CD4-positive, alpha-beta memory T cell (primary cell): ENCODE data around the gene C3AR1. TPM values are rescaled to one million over a fixed set of nuclear protein-coding genes. Genes with fewer than 3 reads are reported as not detected.
"Not testable (repeated sequence)": the region's sequence is repeated elsewhere in the genome, so short reads cannot be mapped to it uniquely, and the experiment has no call there.

ENCODE experiments used
- CTCF ChIA-PET: fragments of 350-600 bp; sonication (Branson Sonifier 250); formaldehyde crosslinking; loops from one replicate; lab custom pipeline; 2021; ENCODE audit warnings: inconsistent platforms; ENCODE audit not compliant: partially characterized antibody; lab: Charles Lee
- POLR2A ChIA-PET: fragments of 350-600 bp; sonication (Branson Sonifier 250); formaldehyde crosslinking; loops from one replicate; lab custom pipeline; 2021; ENCODE audit not compliant: partially characterized antibody; lab: Charles Lee
- DNase-seq, 5 donors: peaks; one replicate each; pipeline versions ENCODE4 v3.0.0 to v3.0.0-alpha.2; 2020 to 2022; ENCODE audit warnings: mixed read lengths in 1 of 5
- H3K27ac ChIP-seq: one replicate; pipeline ENCODE4 v1.7.0; 2013; ENCODE audit warnings: low read depth, low read length
- H3K27me3 ChIP-seq: 2 replicates; pipeline ENCODE4 v1.7.0; 2013; ENCODE audit warnings: mild to moderate bottlenecking, low read length, moderate library complexity; ENCODE audit not compliant: insufficient read depth
- H3K36me3 ChIP-seq: 2 replicates; pipeline ENCODE4 v1.7.0; 2013; ENCODE audit warnings: mild to moderate bottlenecking, low read length, moderate library complexity; ENCODE audit not compliant: insufficient read depth
- H3K4me1 ChIP-seq: 2 replicates; pipeline ENCODE4 v1.7.0; 2013; ENCODE audit warnings: mild to moderate bottlenecking, low read length, moderate library complexity; ENCODE audit not compliant: insufficient read depth
- H3K4me3 ChIP-seq, 2 donors: one replicate each; pipeline ENCODE4 v1.7.0; 2013; ENCODE audit warnings: low read length in 2 of 2, mild to moderate bottlenecking in 1 of 2
- H3K9me3 ChIP-seq, 2 donors: one replicate each; pipeline ENCODE4 v1.7.0; 2013; ENCODE audit warnings: low read length in 2 of 2, control low read depth in 1 of 2; ENCODE audit not compliant: control insufficient read depth in 1 of 2
- H3K27ac Mint-ChIP-seq, 7 donors: one replicate each; pipeline ENCODE4 v1.8.0; 2020 to 2021; ENCODE audit warnings: mixed read lengths in 7 of 7, mild to moderate bottlenecking in 6 of 7, inconsistent platforms in 3 of 7, moderate library complexity in 3 of 7
- H3K27me3 Mint-ChIP-seq, 2 donors: one replicate each; pipeline ENCODE4 v1.8.0; 2020 to 2021; ENCODE audit warnings: mixed read lengths in 2 of 2
- H3K36me3 Mint-ChIP-seq, 2 donors: one replicate each; pipeline ENCODE4 v1.8.0; 2020 to 2021; ENCODE audit warnings: mixed read lengths in 2 of 2, inconsistent platforms in 1 of 2, mild to moderate bottlenecking in 1 of 2
- H3K4me1 Mint-ChIP-seq, 4 donors: one replicate each; pipeline ENCODE4 v1.8.0; 2020 to 2021; ENCODE audit warnings: mixed read lengths in 4 of 4, mild to moderate bottlenecking in 1 of 4
- H3K4me3 Mint-ChIP-seq, 8 donors: one replicate each; pipeline ENCODE4 v1.8.0; 2020 to 2021; ENCODE audit warnings: mixed read lengths in 8 of 8, mild to moderate bottlenecking in 7 of 8, moderate library complexity in 6 of 8, inconsistent platforms in 3 of 8
- H3K9me3 Mint-ChIP-seq, 8 donors: one replicate each; pipeline ENCODE4 v1.8.0; 2020 to 2021; ENCODE audit warnings: mixed read lengths in 8 of 8, mild to moderate bottlenecking in 5 of 8, inconsistent platforms in 3 of 8, moderate library complexity in 1 of 8
- intact Hi-C: fragments of 100-400 bp; cut with micrococcal nuclease; formaldehyde crosslinking; loops from one replicate; pipeline ENCODE4 v1.15.1; 2023
- polyA plus RNA-seq, 2 donors: library from polyadenylated mRNA; unstranded; fragments of 300-500 nt; fragmentation: Illumina TruSeq; gene quantifications; one replicate each; pipeline ENCODE4 v1.2.3, GENCODE V29; 2021
- total RNA-seq, 2 experiments: library from RNA; stranded (reverse); gene quantifications; one replicate each; pipeline ENCODE4 v1.2.3, GENCODE V29; 2021

C3AR1 gene
- total and polyA plus RNA-seq, 4 experiments from 2014 or later, result 4.6 to 10.6 (median 7.3) TPM

- POLR2A ChIA-PET, result interaction anchor here (0.8 to 5.3 kb wide), 8 partner anchors 7 to 101 kb away, joined by 3 to 29 read pairs (median 12); partner anchors contain the start of genes C3AR1 and SLC2A3
These were observed 31.4 kb downstream of the C3AR1 start for GRCh38 chr12:8034802-8035201.

GRCh38 chr12:8033153-8034044, 32.8 kb downstream of the C3AR1 start:
- intact Hi-C loops, result loop anchor here (1.0 to 2.0 kb wide), 2 partner anchors 7 to 33 kb away; partner anchors contain the start of gene C3AR1
- ChIA-PET CTCF (interaction anchor here (0.9 to 8.5 kb wide), 8 partner anchors 12 to 174 kb away, joined by 3 to 85 read pairs (median 4); partner anchors contain the start of gene NECAP1), POLR2A (interaction anchor here (0.9 to 5.3 kb wide), 11 partner anchors 8 to 99 kb away, joined by 3 to 29 read pairs (median 6); partner anchors contain the start of genes C3AR1 and SLC2A3)
- no peaks in the 10 kb centered on the region for H3K27me3 Mint-ChIP-seq
- Histone ChIP-seq H3K9me3 (no peaks in the 10 kb centered on the region), H3K4me1 (peaks cover 61% of the 10 kb centered on the region), H3K36me3 (no peaks in the 10 kb centered on the region), H3K27me3 (no peaks in the 10 kb centered on the region), H3K27ac (peak overlapping the region; percentile 97), H3K4me3 (peak overlapping the region; percentile 87 to 95)
- peak; percentile 31 to 81 (median 36) for DNase-seq
- H3K27ac Mint-ChIP-seq, result peak overlapping the region; percentile 92 to 97 (median 96)
- H3K4me1 Mint-ChIP-seq, result peaks cover 47 to 61% (median 56%) of the 10 kb centered on the region in 4 donors
- peak overlapping the region; percentile 82 to 94 (median 90) for H3K4me3 Mint-ChIP-seq
- no peaks in the 10 kb centered on the region for H3K9me3 Mint-ChIP-seq
- peaks cover 0 to 16% of the 10 kb centered on the region in 2 donors for H3K36me3 Mint-ChIP-seq

More at GRCh38 chr12:8034802-8035201, 31.4 kb downstream of the C3AR1 start:
- H3K36me3 Mint-ChIP-seq, result peaks cover 0 to 19% of the 10 kb centered on the region in 2 donors
- intact Hi-C loops, result loop anchor here (1.0 kb wide), 1 partner anchor 9 kb away; no protein-coding TSS in a partner anchor
- peaks cover 54 to 74% (median 68%) of the 10 kb centered on the region in 4 donors for H3K4me1 Mint-ChIP-seq
- no peaks in the 10 kb centered on the region for H3K27me3 Mint-ChIP-seq
- Histone ChIP-seq H3K27ac (peak overlapping the region; percentile 97), H3K9me3 (no peaks in the 10 kb centered on the region), H3K4me3 (peak overlapping the region in 1 of 2 donors; percentile 87), H3K36me3 (peaks cover 3% of the 10 kb centered on the region), H3K4me1 (peaks cover 73% of the 10 kb centered on the region), H3K27me3 (no peaks in the 10 kb centered on the region)
- no peak for DNase-seq
- H3K27ac Mint-ChIP-seq, result peak overlapping the region; percentile 92 to 97 (median 96)
- no peaks in the 10 kb centered on the region for H3K9me3 Mint-ChIP-seq
- peak overlapping the region; percentile 82 to 94 (median 90) for H3K4me3 Mint-ChIP-seq
- CTCF ChIA-PET, result interaction anchor here (1.7 to 8.5 kb wide), 4 partner anchors 11 to 175 kb away, joined by 4 to 85 read pairs (median 26); partner anchors contain the start of gene NECAP1

GRCh38 chr12:8032242-8033152, 33.7 kb downstream of the C3AR1 start, which contains the start of gene FOXJ2:
FOXJ2 (plus strand) TSS chr12:8032716; CDS start chr12:8039833, 7,117 bp downstream.
- Histone ChIP-seq H3K4me3 (peak within 1 kb of the TSS; percentile 87 to 95), H3K4me1 (peaks cover 57% of the 10 kb centered on the region), H3K27me3 (no peaks in the 10 kb centered on the region), H3K36me3 (no peaks in the 10 kb centered on the region), H3K27ac (peak within 1 kb of the TSS; percentile 97), H3K9me3 (no peaks in the 10 kb centered on the region)
- Mint-ChIP-seq H3K27ac (peak within 1 kb of the TSS; percentile 93 to 97 (median 96)), H3K36me3 (peaks cover 0 to 13% of the 10 kb centered on the region in 2 donors), H3K4me1 (peaks cover 41 to 56% (median 52%) of the 10 kb centered on the region in 4 donors), H3K27me3 (no peaks in the 10 kb centered on the region), H3K4me3 (peak within 1 kb of the TSS; percentile 88 to 94 (median 90)), H3K9me3 (no peaks in the 10 kb centered on the region)
- ChIA-PET POLR2A (interaction anchor here (0.7 to 5.3 kb wide), 14 partner anchors 9 to 1726 kb away, joined by 3 to 29 read pairs (median 4); partner anchors contain the start of genes C3AR1, NECAP1 and SLC2A3), CTCF (interaction anchor here (0.6 to 8.5 kb wide), 7 partner anchors 13 to 205 kb away, joined by 3 to 85 read pairs (median 4); partner anchors contain the start of gene NECAP1)
- DNase-seq, result peak; percentile 75 to 84 (median 82)
- intact Hi-C loops, result loop anchor here (1.0 to 2.0 kb wide), 3 partner anchors 14 to 50 kb away; partner anchors contain the start of genes C3AR1 and NECAP1

GRCh38 chr12:8031872-8032241, 34.3 kb downstream of the C3AR1 start:
- CTCF ChIA-PET, result interaction anchor here (0.6 to 8.5 kb wide), 4 partner anchors 48 to 205 kb away, joined by 3 to 85 read pairs (median 4); partner anchors contain the start of gene NECAP1
- Histone ChIP-seq H3K27ac (peak overlapping the region; percentile 97), H3K4me1 (peaks cover 50% of the 10 kb centered on the region), H3K27me3 (no peaks in the 10 kb centered on the region), H3K9me3 (no peaks in the 10 kb centered on the region), H3K36me3 (no peaks in the 10 kb centered on the region), H3K4me3 (peak overlapping the region; percentile 2 to 87)
- Mint-ChIP-seq H3K27me3 (no peaks in the 10 kb centered on the region), H3K9me3 (no peaks in the 10 kb centered on the region), H3K4me3 (peak overlapping the region; percentile 84 to 92 (median 89)), H3K27ac (peak overlapping the region; percentile 89 to 97 (median 96)), H3K4me1 (peaks cover 35 to 54% (median 47%) of the 10 kb centered on the region in 4 donors), H3K36me3 (peaks cover 0 to 12% of the 10 kb centered on the region in 2 donors)
- no peak for DNase-seq
- POLR2A ChIA-PET, result interaction anchor here (0.7 to 5.3 kb wide), 13 partner anchors 9 to 1727 kb away, joined by 3 to 29 read pairs (median 4); partner anchors contain the start of genes C3AR1, NECAP1 and SLC2A3
- intact Hi-C loops, result loop anchor here (1.0 to 2.0 kb wide), 3 partner anchors 14 to 50 kb away; partner anchors contain the start of genes C3AR1 and NECAP1

GRCh38 chr12:8031017-8031416, 35.1 kb downstream of the C3AR1 start:
- H3K27me3 Mint-ChIP-seq, H3K4me3 Mint-ChIP-seq: not testable (repeated sequence)
- peaks cover 34 to 54% (median 47%) of the 10 kb centered on the region in 4 donors for H3K4me1 Mint-ChIP-seq

GRCh38 chr12:8030189-8030588, 36.0 kb downstream of the C3AR1 start:
- peaks cover 42% of the 10 kb centered on the region for H3K4me1 ChIP-seq
- no peak for DNase-seq
- CTCF ChIA-PET, result interaction anchor here (1.2 kb wide), 1 partner anchor 97 kb away, joined by 3 read pairs; no protein-coding TSS in a partner anchor
- Mint-ChIP-seq H3K27me3 (no peaks in the 10 kb centered on the region), H3K4me1 (peaks cover 28 to 49% (median 40%) of the 10 kb centered on the region in 4 donors), H3K9me3 (no peaks in the 10 kb centered on the region), H3K27ac (peak overlapping the region in 1 of 7 donors; percentile 29), H3K36me3 (peaks cover 0 to 21% of the 10 kb centered on the region in 2 donors), H3K4me3 (peak overlapping the region in 1 of 8 donors; percentile 17)
- H3K27me3 ChIP-seq, result no peaks in the 10 kb centered on the region
- no peaks in the 10 kb centered on the region for H3K9me3 ChIP-seq
- no peak overlapping the region for H3K27ac ChIP-seq
- intact Hi-C loops, result no loop called here
- no peak overlapping the region for H3K4me3 ChIP-seq
- H3K36me3 ChIP-seq, result no peaks in the 10 kb centered on the region
- POLR2A ChIA-PET, result interaction anchor here (0.6 kb wide), 1 partner anchor 8 kb away, joined by 3 read pairs; no protein-coding TSS in a partner anchor

More at GRCh38 chr12:8031017-8031416, 35.1 kb downstream of the C3AR1 start:
- peaks cover 43% of the 10 kb centered on the region for H3K4me1 ChIP-seq
- H3K27ac ChIP-seq, H3K9me3 ChIP-seq, H3K36me3 ChIP-seq, H3K9me3 Mint-ChIP-seq, H3K4me3 ChIP-seq, H3K27me3 ChIP-seq, intact Hi-C loops, DNase-seq: not testable (repeated sequence)
- POLR2A ChIA-PET, result interaction anchor here (0.6 to 5.3 kb wide), 4 partner anchors 8 to 97 kb away, joined by 3 to 29 read pairs (median 5); partner anchors contain the start of genes C3AR1 and SLC2A3
- H3K36me3 Mint-ChIP-seq, result peaks cover 0 to 20% of the 10 kb centered on the region in 2 donors
- CTCF ChIA-PET, result interaction anchor here (0.8 to 1.2 kb wide), 2 partner anchors 70 to 98 kb away, joined by 3 read pairs; no protein-coding TSS in a partner anchor
- peak overlapping the region in 1 of 7 donors; percentile 96 for H3K27ac Mint-ChIP-seq
